NOMO-1 treated with dmso at 0.1 percent for 144 hours (cell line): ENCODE results near the gene ZNF24.

Source experiments
- DNase-seq: peaks from one replicate; lab custom pipeline; 2025; ENCODE audit not compliant: unreplicated experiment; lab: John Stamatoyannopoulos, UW

ZNF24 gene

DNA sequence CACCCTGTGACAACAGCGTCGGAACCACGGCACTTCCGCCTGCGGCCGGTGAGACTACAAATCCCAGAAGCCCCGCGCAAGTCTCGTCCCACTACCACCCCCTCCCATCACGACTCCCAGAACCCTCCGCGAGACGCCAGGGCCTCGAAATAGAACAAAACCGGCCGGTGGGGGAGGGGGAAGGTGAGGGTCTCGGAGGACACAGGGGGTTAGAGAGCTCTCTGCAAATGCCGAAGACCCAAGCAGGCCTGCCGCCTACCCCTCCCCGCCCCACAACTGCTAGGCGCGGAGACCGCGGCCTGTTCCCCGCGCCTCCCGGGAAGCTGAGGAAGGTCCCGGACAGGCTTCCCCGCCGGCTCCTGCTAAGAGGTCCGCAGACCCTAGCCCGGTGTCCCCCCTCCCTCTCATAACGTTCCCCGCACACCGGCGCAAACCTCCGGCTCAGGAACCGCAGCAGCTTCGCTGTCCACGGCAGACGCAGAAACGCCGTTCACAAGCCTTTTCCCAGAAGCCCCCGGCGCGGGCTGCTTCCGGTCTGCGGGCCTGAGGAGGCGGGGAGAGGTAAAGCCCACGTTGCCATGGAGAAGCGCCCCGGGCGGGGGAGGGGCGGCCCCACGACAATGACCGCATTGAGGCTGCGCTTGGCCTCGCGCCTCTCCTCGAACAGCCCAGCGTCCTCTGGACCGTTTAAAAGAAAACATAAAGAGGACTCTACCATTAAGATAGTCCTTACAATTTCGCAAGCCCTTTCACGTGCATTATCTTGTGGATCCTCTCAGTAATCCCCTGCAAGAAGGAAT is at the start of gene ZNF24:
TSS of gene ZNF24 (minus strand) at position 485 of the 800 bp plus-strand sequence. CDS start 3,770 bp downstream, outside the sequence.
- peak; percentile 94 for DNase-seq

DNA sequence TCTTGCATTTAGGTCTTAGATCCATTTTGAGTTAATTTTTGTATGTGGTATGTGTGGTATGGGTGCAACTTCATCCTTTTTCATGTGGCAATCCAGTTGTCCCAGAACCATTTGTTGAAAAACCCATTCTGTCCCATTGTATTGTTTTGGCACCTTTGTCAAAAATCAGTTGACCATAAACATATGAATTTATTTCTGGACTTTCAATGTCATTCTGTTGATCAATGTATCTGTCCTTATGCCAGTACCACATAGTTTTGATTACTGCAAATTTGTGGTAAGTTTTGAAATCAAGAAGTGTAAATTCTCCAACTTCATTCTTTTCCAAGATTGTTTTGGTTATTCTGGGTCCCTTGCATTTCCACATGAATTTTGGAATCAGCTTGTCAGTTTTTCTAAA is 49.5 kb upstream of the ZNF24 start:
- no peak for DNase-seq

DNA sequence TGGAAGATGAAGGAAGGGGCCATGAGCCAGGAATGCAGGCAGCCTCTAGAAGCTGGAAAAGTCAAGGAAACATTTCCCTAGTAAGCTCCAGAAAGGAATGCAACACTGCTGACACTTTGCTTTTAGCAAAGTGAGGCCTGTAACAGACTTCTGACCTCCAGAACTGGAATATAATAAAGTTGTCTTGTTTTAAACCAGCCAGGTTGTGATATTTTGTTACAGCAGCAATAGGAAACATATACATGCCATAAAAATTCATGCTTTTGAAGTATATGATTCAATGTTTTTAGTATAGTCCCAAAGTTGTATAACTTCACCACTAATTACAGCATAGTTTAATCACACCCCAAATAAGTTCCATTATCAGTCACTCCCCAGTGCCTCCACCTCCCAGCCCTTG is 48.2 kb upstream of the ZNF24 start:
- no peak for DNase-seq

DNA sequence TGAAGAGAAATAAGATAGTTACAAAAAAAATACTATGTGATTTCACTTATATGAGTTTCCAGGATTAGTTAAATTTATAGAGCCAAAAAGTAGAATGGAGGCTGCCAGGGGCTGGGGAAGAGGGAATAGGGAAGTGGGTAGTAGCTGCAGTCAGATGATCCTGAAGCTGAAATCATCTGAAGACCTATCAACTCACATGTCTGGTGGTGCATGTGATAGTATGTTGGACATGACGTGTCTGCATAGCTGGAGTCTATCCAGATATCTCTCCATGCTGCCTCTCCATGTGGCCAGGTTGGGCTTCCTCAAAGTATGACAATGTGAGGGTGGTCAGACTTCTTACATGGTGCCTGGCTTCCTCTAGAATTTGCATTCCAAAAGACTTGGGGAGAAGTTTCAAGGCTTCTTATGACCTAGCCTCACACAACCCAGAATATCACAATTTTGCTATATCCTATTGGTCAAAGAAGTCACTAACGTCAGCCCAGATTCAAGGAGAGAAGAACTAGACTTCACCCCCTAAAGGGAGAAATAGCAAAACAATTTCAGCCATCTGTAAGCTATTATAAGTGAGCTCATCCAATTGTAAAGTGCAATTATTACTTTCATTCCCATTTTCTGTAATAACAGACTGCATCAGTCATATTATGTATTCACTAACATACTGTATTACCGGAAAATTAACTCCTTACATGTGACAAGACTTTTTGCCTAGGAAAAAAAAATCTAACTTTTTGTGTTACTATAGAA is 46.9 kb upstream of the ZNF24 start:
- DNase-seq, result no peak

DNA sequence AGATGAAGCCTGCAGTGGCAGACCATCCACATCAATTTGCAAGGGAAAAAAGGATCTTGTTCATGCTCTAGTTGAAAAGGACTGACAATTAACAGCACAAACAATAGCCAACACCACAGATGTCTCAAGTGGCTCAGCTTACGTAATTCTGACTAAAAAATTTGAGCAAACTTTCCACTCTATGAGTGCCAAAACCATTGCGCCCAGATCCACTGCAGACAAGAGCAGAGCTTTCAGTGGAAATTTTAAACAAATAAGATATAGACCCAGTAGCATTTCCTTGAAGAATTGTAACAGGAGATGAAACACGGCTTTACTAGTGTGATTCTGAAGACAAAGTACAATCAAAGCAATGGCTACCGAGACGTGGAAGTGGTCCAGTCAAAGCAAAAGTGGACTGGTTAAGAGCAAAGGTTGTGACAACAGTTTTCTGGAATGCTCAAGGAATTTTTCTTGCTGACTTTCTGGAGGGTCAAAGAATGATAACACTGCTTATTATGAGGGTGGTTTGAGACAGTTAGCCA is 44.9 kb upstream of the ZNF24 start:
- DNase-seq, result no peak

DNA sequence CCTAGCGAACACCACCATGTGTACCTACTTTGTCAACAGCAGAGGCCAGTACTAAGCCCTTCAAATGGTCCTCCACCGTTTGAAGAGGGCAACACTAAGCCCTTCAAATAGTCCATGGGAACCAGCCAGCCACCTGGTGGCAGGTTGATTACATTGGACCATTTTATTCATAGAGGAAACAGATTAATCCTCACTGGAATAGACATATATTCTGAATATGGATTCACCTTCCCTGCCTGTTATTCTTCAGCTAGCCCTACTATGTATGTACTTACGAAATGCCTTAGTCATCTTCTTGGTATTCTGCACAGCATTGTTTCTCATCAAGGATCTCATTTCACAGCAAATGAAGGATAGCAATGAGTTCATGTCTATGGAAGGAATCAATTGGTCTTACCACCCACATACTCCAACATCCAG is 42.9 kb upstream of the ZNF24 start:
- no peak for DNase-seq

DNA sequence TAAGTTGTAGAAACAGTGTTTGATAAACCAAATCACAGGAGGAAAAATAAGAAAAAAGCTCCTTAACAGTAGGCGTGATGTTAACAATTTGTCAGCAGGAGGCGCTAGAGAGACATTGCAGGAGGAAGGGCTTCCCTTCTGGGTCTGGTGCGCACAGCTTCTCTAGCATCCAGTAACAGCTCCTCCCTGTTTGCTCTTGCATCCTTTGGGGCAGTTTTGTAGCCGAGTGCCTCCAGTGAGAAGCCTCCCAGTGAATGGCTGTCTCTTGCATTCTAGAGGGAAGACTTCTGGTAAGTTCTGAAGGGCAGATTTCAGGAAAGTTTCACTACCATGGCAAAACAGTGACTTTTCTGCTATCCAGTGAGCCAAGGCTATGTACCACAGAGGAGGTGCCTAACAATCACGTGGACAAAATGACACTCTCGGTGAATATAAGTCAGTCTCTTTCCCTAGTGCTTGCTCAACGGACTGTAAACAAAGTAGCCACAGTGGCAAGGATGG is 42.4 kb upstream of the ZNF24 start:
- peak; percentile 59 for DNase-seq

DNA sequence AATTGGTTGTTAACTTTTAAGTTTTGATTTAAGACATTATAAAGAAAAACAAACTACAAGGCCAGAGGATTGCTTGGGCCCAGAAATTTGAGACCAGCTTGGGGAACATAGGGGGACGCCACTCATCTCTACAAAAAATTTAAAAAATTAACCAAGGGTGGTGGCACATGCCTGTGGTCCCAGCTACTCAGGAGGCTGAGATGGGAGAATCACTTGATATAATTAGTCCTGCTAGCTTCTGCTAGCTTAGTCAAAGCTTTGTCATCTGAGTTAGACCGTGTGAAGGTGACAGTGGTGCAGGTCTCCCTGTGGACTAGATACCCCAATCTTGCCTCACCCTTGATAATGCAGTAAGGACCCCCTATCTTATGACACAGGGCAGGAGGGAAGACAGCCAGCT is 38.9 kb upstream of the ZNF24 start:
- no peak for DNase-seq

DNA sequence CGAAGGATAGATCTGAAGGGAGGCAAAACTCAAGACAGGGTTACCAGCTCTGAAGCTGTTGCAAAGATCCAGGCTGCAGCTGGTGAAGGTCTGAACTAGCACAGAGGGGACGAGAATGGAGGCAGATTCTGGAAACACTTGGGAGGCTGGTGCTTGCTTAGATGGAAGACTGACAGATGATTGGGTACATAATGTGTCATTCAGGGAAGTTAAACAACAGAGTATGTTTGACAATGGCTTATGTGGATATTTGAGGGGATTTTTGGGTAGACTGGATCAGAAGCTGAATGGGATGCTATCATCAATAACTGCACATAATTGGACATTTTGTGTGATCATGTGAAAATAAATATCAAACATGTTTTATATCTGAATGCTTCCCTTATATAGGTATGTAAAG is 35.2 kb upstream of the ZNF24 start:
- DNase-seq, result no peak

DNA sequence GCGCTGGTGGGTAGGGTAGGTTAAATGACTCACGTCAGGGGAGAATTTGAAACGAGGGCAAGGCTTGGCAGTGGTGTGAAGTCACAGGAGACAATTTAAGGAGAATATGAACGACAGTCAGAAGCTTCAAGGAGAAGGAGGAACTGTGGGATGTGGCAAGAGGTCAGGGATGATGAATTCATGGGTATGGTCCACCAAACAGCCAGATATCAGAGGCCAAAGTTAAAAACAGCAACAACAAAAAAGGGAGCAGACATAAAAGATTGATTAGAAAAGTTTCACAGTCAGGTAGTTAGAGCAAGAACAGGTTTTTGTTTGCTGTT is 34.3 kb upstream of the ZNF24 start:
- DNase-seq, result no peak

DNA sequence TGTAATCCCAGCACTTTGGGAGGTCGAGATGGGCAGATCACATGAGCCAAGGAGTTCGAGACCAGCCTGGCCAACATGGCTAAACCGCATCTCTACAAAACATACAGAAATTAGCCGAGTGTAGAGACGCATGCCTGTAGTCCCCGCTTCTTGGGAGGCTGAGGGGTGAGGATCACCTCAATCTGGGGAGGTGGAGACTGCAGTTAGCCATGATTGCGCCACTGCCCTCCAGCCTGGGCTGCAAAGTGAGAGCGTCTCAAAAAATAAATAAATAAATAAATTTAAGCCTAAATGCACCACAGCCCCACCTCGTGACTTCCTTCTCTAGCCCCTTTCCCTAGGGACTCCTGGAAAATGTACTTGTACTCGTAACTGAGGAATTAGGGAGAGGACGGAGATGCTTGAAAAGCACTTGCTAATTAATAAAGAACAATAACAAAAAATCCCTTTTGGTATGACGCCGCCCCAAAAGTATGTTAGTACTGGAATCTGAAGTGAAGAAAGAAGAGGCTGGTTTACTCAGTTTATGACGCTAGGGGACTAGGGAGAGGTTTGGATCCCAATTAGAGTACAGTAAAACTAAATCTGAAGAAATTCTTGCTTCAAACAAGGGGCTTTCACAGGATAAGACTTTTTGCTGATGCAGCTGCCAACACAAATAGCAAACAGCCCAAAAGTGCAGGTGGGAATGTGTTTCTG is 33.8 kb upstream of the ZNF24 start:
- DNase-seq, result no peak

DNA sequence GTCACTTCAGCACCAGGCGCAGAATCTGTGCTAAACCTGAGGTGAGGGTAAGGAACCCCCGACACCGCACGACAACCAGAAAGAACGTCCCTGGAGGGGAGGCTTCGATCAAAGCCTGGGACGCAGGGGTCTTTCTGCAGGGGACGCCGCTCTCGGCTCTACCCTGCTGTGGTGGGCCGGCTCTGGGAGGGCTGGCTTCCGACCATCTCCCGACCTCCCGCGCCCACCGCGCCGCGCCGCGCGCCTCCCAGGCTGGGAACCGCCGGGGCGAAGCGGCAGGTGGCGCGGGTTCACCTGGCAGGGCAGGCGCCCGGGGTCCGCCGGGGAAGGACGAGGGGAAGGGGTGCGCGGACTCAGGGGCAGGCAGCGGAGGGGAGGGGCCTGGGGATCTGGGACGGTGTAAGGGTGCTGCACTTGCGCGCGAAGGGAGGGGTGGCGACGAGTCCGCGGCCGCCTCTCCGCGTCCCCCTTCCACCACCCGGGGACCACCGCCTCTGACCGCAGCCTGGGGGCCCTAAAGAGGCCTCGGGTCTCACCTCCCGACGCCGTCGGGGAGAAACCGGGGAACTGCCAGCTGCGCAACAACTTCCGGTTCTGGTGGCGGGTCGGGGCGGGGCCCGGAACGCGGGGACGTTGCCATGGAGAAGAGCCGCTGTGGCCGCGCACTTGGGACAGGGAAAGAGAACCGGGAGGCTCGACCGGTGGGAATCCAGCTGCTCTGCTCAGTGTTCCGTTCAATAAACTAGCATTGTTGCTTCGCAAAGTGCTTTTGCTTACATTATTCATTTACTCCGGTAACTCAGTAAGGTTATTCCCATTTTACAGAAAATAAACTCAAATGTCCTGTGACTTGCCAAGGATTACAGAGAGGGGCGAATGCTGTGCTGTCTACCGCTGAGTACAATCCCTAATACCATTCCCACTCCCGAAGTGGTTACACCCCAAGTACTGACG is 32.8 kb upstream of the ZNF24 start, which contains the start of gene ZNF396:
TSS of gene ZNF396 (minus strand) at position 596 of the 954 bp plus-strand sequence. CDS start 3,045 bp downstream, outside the sequence.
- peak; percentile 16 for DNase-seq

DNA sequence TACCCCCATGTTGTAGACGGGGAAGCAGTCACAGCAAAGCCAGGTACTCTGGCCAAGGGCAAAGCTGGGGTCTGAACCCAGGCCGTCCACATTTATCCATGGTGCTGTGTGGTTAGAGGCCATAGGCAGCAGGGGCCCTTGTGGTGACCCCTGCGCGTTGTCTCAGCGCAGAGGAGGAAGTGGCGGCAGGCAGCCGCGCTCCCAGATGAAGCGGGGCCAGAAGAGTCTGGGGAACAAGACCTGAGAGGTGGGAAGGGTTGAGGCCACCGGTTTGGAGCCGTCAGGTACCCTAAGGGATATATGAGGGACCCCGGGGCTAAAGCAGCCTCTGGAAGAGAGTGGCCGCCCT is 32.1 kb upstream of the ZNF24 start:
- peak; percentile 34 for DNase-seq

DNA sequence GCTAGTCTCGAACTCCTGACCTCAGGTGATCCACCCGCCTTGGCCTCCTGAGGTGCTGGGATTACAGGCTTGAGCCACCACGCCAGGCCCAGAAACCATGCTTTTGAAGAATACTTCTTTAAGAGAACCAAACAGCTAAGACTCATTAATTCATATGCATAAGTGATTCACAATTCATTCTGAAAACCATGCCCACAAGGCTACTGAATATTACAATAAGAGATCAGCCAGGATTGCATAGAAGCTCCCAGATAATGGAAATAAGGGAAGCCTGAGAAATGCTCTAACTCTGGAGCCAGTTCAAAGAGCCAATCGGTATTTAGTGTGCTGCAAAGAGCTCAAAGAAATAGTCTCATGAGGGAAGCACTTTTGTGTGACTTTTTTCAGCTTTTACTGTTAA is 30.5 kb upstream of the ZNF24 start:
- DNase-seq, result no peak

DNA sequence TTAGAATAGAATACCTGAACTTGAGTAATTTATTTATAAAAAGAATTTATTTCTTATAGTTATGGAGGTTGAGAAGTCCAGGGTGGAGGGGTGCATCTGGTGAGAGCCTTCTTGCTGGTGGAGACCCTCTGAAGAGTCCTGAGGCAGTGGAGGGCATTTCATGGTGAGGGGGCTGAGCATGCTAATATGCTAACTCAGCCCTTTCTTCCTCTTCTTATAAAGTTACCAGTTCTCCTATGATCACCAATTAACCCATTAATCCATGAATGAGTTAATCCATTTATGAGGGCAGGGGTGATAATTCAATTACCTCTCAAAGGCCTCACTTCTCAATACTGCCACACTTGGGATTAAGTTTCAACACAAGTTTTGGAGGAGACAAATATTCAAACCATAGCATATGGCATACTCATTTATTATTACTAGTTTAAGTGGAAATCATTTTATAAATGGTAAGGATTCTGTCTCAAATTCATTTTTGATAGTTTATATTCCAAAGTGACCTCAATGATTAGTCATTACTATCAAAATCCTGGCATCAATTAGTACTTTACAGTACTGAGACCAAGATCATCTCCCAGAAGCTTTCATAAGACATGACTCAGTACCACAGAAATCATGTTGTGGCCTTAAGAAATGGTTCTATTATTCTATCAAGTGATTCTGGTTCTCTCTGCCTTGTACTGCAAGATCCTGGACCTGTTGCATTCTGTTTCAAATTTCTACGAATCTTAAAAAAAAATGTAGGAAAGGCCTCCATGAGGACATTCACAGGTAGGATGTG is 27.4 kb upstream of the ZNF24 start:
- DNase-seq, result no peak

DNA sequence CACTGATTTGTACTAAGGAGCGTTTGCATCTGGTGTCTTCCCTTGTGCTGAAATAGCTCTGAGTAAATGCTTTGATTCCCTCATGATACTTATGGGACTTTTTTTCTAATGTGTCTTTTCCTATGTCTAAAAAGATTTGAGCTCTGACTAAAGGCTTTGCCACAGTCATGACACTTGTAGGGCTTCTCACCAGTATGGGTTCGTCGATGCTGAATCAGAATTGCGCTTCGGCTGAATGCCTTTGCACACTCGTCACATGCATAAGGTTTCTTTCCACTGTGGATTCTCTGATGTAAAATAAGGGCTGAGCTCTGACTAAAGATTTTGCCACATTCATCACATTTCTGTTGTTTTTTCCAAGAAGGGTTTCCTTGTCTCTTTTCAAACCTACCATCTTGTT is 24.9 kb upstream of the ZNF24 start:
- DNase-seq, result no peak

DNA sequence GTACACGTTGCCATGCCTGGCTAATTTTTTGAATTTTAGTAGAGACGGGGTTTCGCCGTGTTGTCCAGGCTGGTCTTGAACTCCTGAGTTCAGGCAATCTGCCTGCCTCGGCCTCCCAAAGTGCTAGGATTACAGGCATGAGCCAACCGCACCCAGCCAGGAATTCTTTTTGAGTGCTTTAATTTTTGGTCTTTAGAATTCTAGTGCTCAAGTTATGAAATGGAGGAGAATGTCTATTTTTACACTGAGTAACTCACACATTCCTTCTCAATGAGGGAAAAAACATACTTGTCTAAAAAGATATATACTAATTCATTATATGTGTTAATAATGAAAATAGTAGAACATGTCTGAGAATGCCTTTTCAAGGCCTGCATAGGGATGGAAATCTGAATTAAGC is 24.4 kb upstream of the ZNF24 start:
- no peak for DNase-seq

DNA sequence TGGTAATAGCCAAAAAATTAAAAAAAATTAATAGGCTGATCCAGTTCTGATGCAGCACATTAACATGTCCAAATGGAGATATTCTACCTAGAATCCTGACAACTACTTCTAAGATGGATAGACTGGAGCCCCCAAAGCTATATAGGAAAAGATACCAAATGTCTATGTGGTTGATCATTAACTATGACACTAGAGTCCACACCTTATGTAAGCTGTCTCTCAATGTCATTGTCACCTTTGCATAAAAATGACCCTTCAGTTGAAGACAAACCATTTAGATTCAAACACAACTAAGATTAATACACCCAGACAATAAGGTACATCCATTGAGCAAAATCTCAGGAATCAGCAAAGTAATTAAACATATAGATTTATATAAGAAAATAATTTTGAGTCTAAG is 18.3 kb upstream of the ZNF24 start:
- DNase-seq, result no peak

DNA sequence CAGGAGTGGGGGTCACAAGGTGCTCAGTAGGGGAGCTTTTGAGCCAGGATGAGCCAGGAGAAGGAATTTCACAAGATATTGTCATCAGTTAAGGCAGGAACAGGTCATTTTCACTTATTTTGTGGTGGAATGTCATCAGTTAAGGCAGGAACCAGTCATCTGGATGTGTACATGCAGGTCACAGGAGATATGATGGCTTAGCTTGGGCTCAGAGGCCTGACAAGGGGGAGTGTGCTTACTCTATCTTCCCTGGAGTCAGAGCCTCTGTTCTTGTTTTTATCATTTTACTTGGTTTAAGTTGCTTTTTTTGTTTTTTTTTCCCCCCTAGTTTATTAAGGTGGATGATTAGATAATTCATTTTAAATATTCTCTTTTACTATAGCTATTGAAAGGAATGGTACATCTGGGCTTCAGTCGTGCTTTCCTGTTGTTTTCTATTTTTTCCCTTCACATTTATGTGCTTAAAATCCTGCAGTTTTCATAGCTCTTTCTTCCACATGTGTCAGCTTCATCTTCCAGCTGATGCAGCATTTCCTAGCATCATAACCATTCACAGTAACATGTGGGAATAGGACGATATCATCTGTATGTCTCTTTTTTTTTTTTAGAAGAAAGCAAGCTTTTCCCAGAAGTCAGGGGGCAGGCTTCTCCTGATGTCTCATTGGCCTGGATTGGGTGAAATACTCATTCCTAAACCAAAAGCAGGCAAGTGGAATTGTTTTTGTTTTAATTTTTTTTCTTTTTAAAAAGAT is 17.5 kb upstream of the ZNF24 start:
- no peak for DNase-seq
